Measurements from ENCODE around the gene FBLN5. TPM values are rescaled to one million over a fixed set of nuclear protein-coding genes. Genes with fewer than 3 reads are reported as not detected.
A peak's percentile ranks its signal among the peaks of the same experiment; 100 is the strongest.

Gene FBLN5
- total RNA-seq, 1 experiment from 2014 or later: 1.0 TPM

DNA sequence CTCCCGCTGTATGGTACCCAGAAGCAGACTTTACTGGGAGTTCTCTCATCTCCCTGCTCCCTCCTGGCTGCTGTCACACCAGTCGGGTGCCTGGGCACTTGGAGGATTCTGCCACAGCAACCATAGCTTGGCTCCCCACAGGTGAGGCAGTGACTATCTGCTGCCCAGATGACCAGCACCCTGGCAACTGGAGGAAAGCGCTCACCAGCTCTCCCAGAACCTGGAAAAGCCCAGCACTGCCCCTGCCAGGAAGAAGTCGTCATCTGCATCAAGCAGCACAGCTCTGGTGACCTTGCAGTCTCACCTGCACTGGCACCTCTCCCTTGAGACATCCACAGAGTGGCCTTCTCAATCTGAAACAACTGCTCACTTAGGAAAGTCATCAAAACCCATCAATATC, 48.3 kb downstream of the FBLN5 start:
- no CpG with 5 or more reads among the region's 4 CpGs for WGBS (ENCODE audit: extremely low coverage, insufficient read length, low lambda C conversion rate)
- H3K79me2 ChIP-seq (ENCODE audit: insufficient read depth, low read length): no peaks in the 10 kb centered on the region
- Mint-ChIP-seq H3K27me3 (ENCODE audit: low read depth) (0 out of 2 replicates have a peak, but pooled peaks cover 2% of the 10 kb centered on the region), H3K4me1 (peaks cover 7 to 11% of the 10 kb centered on the region in 2 experiments), H3K27ac (no peak overlapping the region), H3K36me3 (ENCODE audit: insufficient read depth in 1 of 3, low read depth in 3 of 3) (no peaks in the 10 kb centered on the region; a peak in 2 of 7 replicates), H3K4me3 (no peak overlapping the region), H3K9me3 (no peaks in the 10 kb centered on the region)
- no peak for DNase-seq
- H3K79me1 ChIP-seq (ENCODE audit: insufficient read depth, low read depth, low read length, poor library complexity, severe bottlenecking): no peaks in the 10 kb centered on the region
- no peak overlapping the region for H3K14ac ChIP-seq (ENCODE audit: insufficient read depth, low read length)
- H3K9ac ChIP-seq (ENCODE audit: extremely low read depth, insufficient read length, low read length): no peak overlapping the region
- no peak overlapping the region for H3T11ph ChIP-seq (ENCODE audit: low read length)
- H3K4me1 ChIP-seq (ENCODE audit: insufficient read depth, low read length): peaks cover 4% of the 10 kb centered on the region; the same call in 1 of the 2 replicates
- no peaks in the 10 kb centered on the region for H3K27me3 ChIP-seq (ENCODE audit: insufficient read depth, low read length)
- no peak overlapping the region for H3K4me2 ChIP-seq (ENCODE audit: insufficient read depth, insufficient read length, low read length)
- H2BK20ac ChIP-seq (ENCODE audit: low read depth, low read length, poor library complexity, severe bottlenecking): no peak overlapping the region
- H3K18ac ChIP-seq (ENCODE audit: insufficient read length, low read depth, low read length): no peak overlapping the region
- no peak overlapping the region for H2BK15ac ChIP-seq (ENCODE audit: low read depth, low read length)
- no peak overlapping the region for H2BK120ac ChIP-seq (ENCODE audit: low read depth, low read length, poor library complexity, severe bottlenecking)
- H2BK5ac ChIP-seq (ENCODE audit: insufficient read length, low read length): no peak overlapping the region
- H3K23me2 ChIP-seq (ENCODE audit: insufficient read length, low read depth, low read length, poor library complexity, severe bottlenecking): no peaks in the 10 kb centered on the region
- no peak overlapping the region for H4K91ac ChIP-seq (ENCODE audit: insufficient read length, low read depth, low read length)
- H4K8ac ChIP-seq (replicated peaks; ENCODE audit: insufficient read length, low read depth, low read length): no peak overlapping the region
- no peak overlapping the region for H3K23ac ChIP-seq (ENCODE audit: insufficient read length, low read depth, low read length)
- no peaks in the 10 kb centered on the region for H3K9me3 ChIP-seq (ENCODE audit: control insufficient read depth, low read depth, low read length)
- H4K5ac ChIP-seq (ENCODE audit: insufficient read length, low read depth, low read length): no peak overlapping the region
- TF ChIP-seq, protein P1, sequence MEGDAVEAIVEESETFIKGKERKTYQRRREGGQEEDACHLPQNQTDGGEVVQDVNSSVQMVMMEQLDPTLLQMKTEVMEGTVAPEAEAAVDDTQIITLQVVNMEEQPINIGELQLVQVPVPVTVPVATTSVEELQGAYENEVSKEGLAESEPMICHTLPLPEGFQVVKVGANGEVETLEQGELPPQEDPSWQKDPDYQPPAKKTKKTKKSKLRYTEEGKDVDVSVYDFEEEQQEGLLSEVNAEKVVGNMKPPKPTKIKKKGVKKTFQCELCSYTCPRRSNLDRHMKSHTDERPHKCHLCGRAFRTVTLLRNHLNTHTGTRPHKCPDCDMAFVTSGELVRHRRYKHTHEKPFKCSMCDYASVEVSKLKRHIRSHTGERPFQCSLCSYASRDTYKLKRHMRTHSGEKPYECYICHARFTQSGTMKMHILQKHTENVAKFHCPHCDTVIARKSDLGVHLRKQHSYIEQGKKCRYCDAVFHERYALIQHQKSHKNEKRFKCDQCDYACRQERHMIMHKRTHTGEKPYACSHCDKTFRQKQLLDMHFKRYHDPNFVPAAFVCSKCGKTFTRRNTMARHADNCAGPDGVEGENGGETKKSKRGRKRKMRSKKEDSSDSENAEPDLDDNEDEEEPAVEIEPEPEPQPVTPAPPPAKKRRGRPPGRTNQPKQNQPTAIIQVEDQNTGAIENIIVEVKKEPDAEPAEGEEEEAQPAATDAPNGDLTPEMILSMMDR (conservative IDR thresholded peaks at IDR 0.05): peak; percentile 25; the same call in 2 of the 3 replicates
- no peak overlapping the region for H2AFZ ChIP-seq (ENCODE audit: low read length)
- H3K27ac ChIP-seq (ENCODE audit: insufficient read length, low read depth, low read length): no peak overlapping the region
- H3K4ac ChIP-seq (ENCODE audit: low read depth, low read length): no peak overlapping the region
- no peak overlapping the region for H3K56ac ChIP-seq (ENCODE audit: insufficient read length, low read depth, low read length)
- no peak overlapping the region for H2BK12ac ChIP-seq (ENCODE audit: insufficient read length, low read depth, low read length)
- H2AK5ac ChIP-seq (ENCODE audit: insufficient read length, low read length): no peak overlapping the region
- no peaks in the 10 kb centered on the region for H4K20me1 ChIP-seq (ENCODE audit: control insufficient read depth, insufficient read depth, insufficient read length)

Measured in H9 (cell line).